ENCODE measurements around the gene MAP3K15.
A peak's percentile ranks its signal among the peaks of the same experiment; 100 is the strongest.

DNA sequence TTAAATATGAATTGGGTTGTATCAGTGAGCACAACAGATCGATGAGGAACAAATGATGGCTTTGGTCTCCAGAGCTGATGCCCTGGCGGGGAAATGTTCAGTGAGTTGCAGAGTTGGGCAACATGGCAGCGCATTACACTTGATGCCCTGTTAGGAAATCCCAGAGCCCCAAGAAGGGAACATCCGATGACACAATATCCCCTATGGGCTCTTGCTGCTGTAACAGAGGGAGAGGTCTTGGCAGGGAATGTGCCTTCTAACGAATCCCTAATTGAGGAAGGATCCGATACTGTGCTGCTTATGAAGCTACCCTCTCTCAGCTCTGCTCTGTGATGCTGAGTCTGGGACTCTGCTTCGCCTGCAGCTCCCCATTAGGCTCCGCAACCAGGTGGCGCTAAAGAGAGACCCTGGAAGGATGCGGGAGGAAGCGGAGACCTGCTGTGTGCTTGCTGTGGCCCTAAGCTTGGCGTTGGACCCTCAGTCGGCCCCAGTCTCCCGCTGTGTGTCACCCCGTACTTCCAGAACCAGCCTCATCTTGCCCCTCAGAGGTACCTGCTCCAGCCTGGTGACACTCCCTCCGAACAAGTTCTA, 132.7 kb downstream of the MAP3K15 start:
- no peak for TF ChIP-seq FOXM1 (IDR thresholded peaks at IDR 0.05; ENCODE audit: low read depth)
- no peak for TF ChIP-seq TAF1 (IDR thresholded peaks at IDR 0.05; ENCODE audit: borderline replicate concordance, low read depth, low read length)
- TF ChIP-seq, protein P1, sequence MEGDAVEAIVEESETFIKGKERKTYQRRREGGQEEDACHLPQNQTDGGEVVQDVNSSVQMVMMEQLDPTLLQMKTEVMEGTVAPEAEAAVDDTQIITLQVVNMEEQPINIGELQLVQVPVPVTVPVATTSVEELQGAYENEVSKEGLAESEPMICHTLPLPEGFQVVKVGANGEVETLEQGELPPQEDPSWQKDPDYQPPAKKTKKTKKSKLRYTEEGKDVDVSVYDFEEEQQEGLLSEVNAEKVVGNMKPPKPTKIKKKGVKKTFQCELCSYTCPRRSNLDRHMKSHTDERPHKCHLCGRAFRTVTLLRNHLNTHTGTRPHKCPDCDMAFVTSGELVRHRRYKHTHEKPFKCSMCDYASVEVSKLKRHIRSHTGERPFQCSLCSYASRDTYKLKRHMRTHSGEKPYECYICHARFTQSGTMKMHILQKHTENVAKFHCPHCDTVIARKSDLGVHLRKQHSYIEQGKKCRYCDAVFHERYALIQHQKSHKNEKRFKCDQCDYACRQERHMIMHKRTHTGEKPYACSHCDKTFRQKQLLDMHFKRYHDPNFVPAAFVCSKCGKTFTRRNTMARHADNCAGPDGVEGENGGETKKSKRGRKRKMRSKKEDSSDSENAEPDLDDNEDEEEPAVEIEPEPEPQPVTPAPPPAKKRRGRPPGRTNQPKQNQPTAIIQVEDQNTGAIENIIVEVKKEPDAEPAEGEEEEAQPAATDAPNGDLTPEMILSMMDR (IDR thresholded peaks at IDR 0.05): peak; percentile 48
- TF ChIP-seq, protein P2, sequence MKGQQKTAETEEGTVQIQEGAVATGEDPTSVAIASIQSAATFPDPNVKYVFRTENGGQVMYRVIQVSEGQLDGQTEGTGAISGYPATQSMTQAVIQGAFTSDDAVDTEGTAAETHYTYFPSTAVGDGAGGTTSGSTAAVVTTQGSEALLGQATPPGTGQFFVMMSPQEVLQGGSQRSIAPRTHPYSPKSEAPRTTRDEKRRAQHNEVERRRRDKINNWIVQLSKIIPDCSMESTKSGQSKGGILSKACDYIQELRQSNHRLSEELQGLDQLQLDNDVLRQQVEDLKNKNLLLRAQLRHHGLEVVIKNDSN (IDR thresholded peaks at IDR 0.05; ENCODE audit: borderline replicate concordance, low read depth): no peak
- TF ChIP-seq GABPA (IDR thresholded peaks at IDR 0.05; ENCODE audit: low read depth): no peak
- no peak for TF ChIP-seq YY1 (IDR thresholded peaks at IDR 0.05; ENCODE audit: low read depth)
- no peak for TF ChIP-seq SIN3A (IDR thresholded peaks at IDR 0.05; ENCODE audit: borderline replicate concordance, low read depth, low read length)
- TF ChIP-seq, protein P3, sequence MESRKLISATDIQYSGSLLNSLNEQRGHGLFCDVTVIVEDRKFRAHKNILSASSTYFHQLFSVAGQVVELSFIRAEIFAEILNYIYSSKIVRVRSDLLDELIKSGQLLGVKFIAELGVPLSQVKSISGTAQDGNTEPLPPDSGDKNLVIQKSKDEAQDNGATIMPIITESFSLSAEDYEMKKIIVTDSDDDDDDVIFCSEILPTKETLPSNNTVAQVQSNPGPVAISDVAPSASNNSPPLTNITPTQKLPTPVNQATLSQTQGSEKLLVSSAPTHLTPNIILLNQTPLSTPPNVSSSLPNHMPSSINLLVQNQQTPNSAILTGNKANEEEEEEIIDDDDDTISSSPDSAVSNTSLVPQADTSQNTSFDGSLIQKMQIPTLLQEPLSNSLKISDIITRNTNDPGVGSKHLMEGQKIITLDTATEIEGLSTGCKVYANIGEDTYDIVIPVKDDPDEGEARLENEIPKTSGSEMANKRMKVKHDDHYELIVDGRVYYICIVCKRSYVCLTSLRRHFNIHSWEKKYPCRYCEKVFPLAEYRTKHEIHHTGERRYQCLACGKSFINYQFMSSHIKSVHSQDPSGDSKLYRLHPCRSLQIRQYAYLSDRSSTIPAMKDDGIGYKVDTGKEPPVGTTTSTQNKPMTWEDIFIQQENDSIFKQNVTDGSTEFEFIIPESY (IDR thresholded peaks at IDR 0.05; ENCODE audit: borderline replicate concordance, low read depth): no peak
- TF ChIP-seq RAD21 (IDR thresholded peaks at IDR 0.05; ENCODE audit: low read length): peak; percentile 26; the same call in 1 of the 2 replicates
- TF ChIP-seq, protein P4, sequence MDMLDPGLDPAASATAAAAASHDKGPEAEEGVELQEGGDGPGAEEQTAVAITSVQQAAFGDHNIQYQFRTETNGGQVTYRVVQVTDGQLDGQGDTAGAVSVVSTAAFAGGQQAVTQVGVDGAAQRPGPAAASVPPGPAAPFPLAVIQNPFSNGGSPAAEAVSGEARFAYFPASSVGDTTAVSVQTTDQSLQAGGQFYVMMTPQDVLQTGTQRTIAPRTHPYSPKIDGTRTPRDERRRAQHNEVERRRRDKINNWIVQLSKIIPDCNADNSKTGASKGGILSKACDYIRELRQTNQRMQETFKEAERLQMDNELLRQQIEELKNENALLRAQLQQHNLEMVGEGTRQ (IDR thresholded peaks at IDR 0.05; ENCODE audit: borderline replicate concordance, low read depth, low read length): no peak
